Fibroblast of upper back skin (primary cell): Measurements from ENCODE around the gene RNF130.
"Not testable (repeated sequence)": the region's sequence is repeated elsewhere in the genome, so short reads cannot be mapped to it uniquely, and the experiment has no call there.

Experiments used
- DNase-seq: peaks from one replicate; pipeline ENCODE4 v3.0.0-alpha.2; 2013

RNF130 gene

DNA sequence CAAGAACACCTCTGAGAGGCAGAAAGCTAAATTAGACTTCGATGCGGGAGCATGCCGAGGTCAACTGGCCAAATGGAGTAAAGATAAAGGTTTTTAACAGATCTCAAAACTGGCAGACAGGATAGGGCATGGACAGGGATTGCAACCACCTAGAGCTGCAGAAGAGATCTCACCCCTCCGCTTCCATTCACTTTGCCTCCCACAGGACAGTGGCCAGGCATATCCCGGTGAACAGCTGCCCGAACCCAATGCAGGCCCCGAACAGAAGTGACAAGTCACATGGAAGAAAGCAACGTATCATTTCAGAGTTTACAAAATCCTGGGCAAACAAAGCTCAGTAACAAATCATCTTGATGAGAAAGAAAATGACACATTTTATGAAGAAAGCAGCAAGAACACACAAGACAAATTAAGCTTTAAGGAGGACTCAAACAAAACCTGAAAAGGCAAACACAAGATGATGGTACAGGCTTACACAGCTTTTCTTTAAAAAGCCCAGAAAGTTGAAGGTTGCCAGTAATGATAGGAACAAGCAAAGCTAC is 18.4 kb downstream of the RNF130 start:
- DNase-seq = no peak

GRCh38 chr5:180052211-180052818 is 19.2 kb downstream of the RNF130 start:
- DNase-seq = no peak

GRCh38 chr5:180050121-180050940 is 21.2 kb downstream of the RNF130 start:
- DNase-seq = no peak

- DNase-seq = no peak
These were observed 22.4 kb downstream of the RNF130 start for GRCh38 chr5:180049185-180049548.

- DNase-seq = no peak
These were observed 23.9 kb downstream of the RNF130 start for GRCh38 chr5:180047667-180048066.

GRCh38 chr5:180046656-180047055 is 24.9 kb downstream of the RNF130 start:
- no peak for DNase-seq

- no peak for DNase-seq
These were observed 25.6 kb downstream of the RNF130 start for GRCh38 chr5:180045889-180046499.

GRCh38 chr5:180043377-180043776 is 28.2 kb downstream of the RNF130 start:
- peak; percentile 20 for DNase-seq

- no peak for DNase-seq
These were observed 30.0 kb downstream of the RNF130 start for GRCh38 chr5:180041301-180042274.

DNA sequence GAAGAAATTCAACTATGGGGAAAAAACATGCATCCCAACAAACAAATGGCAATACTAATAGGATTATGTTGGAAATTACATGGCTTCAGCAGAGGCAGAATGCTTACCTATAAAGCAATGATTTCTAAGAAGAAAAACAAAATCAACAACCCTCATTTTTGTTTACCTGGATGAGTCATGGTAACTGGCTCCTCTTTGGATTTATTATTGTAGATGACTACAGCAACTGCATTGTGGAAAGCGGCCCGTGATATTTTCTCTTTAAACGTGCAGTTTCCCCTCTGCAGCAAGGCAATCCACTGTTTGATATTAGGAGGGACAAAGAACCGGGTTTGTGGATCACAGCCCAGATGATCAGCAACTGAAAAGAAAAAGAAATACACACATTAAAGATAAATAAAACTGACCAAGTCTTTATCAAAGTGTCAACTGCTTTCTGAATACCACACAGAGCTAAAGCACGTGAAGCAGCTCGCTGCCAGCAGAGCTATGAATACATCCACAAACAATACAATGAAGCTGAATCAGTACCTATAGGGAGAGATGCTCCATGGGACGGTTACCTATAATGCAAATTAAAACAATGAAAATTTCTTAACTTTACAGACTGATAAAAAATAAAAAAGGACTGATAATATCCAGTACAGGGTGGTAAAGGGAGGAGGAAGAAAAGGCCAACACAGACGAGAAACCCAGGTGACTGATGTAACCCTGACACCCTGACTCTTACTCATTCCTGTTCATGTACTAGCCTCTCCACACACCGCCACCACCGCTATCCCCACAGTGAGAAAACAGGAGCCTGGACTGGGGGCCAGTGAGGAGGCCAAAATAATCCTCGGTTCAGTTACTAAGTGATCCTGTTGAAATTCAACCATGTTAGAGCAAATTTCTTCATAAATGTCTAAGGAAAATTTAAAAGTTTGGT is 31.0 kb downstream of the RNF130 start:
- no peak for DNase-seq

- no peak for DNase-seq
These were observed 36.2 kb downstream of the RNF130 start for GRCh38 chr5:180035206-180035931.

GRCh38 chr5:180034564-180034963 is 37.0 kb downstream of the RNF130 start:
- DNase-seq = no peak

- DNase-seq = no peak
These were observed 44.0 kb downstream of the RNF130 start for GRCh38 chr5:180027459-180028089.

DNA sequence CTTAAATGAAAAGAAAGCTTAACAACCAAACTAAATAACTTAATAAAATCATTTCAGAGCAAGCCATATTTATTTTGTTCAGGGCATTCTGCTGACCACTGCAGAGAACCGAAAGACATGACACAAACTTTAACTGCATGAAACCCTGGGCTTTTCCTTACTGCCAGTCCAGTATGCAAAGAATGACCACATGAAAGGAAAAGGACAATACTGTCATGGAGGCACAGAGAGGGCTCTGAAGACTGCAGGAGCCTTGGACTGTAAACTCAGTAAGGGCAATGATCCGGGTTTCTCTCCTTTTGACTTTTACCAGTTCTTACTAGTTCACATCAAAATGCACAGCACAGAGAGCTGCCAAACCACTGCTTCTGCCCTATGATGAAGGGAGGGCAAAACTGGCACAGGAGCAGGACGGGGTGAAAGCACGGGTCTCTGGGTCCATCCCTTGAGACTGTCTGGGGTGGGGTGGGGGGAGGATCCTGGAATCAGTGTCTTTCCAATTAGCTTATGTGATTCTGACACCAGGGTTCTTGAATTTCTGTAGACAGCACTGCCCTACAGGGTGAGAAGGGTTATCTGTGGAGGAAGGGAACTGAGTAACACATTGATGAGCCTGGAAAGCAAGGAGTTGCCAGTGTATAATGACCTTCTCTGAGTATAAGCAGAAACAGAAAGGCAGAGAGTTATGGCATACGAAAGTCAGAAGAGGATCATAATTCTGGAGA is 44.7 kb downstream of the RNF130 start:
- DNase-seq = no peak

DNA sequence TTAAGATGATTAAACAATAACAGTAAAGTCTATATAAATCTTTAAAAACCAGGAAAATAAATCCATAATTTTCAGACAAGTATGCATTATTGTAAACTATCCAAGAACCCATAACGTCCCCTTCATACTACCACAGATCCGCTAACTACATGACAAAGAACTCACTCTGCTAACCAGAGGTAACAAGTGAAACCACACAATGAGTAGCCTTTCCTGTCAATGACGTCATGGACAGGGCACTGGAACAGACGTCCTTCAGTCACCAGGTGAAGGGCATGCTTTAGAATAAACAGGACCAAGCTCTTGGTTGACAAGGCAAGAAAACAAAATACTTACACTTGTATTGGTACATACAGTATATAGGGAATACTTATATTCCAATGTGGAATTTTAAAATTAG is 45.2 kb downstream of the RNF130 start:
- peak; percentile 24 for DNase-seq

DNA sequence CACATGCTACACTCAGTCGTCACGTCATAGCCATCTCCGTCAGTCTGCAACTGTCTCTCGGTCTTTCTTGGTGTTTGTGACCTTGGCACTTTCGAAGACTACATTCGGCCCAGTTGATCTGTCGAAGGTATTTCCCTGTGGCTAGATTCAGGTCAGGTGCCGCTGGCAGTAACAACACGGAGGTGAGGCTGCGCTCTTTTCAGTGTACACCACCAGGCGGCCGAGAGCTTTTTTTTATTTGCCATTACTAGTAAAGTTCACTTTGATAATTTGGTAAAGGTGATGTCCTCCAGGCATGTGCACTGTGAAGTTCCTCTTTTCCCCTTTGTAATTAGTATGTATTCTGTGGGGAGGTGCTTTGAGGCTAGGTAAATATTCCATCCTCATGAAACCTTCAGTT is 49.7 kb downstream of the RNF130 start:
- no peak for DNase-seq

DNA sequence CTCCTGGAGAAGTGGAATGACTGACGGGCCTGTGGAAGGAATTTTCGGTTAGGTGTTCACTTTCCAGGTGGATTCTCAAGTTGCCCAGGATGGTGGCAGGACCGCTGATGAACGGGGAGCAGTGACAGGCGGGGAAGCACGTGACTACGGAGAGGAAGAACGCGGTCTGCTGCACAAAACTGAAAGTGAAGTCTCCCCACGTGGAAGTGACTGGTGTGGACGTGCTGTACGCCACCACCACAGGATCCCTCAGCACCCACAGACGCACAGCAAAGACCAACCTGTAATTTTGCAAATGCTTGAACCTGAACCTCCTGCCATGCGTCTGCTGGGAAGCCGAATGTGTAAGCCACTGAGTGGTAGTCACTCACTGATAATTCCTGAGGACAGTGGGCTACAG is 51.4 kb downstream of the RNF130 start:
- DNase-seq = no peak

GRCh38 chr5:180018347-180019060 is 53.1 kb downstream of the RNF130 start:
- DNase-seq = no peak

DNA sequence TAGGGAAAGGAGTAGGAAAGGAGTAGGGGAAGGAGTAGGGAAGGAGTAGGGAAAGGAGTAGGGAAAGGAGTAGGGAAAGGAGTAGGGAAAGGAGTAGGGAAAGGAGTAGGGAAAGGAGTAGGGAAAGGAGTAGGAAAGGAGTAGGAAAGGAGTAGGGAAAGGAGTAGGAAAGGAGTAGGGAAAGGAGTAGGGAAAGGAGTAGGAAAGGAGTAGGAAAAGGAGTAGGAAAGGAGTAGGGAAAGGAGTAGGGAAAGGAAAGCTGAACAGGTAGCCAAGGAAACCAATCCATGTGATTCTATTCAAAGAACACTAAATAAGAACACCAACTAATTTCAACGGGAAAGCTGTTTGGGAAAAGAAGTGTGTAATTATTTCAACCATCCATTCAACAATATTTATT is 56.0 kb downstream of the RNF130 start:
- DNase-seq = not testable (repeated sequence)
